Ovary (tissue), 9 donors: ENCODE data around the gene IPO9. TPM values are rescaled to one million over a fixed set of nuclear protein-coding genes. Genes with fewer than 3 reads are reported as not detected.

Source experiments
- DNase-seq, 5 donors: peaks; one replicate each; pipeline ENCODE4 v3.0.0-alpha.2; 2019 to 2020
- H3K27ac ChIP-seq, 2 donors: fragments of 200-600 bp; one replicate each; pipeline versions ENCODE4 v1.5.1 to v1.8.0; 2019 to 2022
- H3K27me3 ChIP-seq: fragments of 200-600 bp; one replicate; pipeline ENCODE4 v1.8.0; 2022
- H3K36me3 ChIP-seq: fragments of 200-600 bp; sonication (generic); one replicate; pipeline ENCODE4 v1.5.1; 2019
- H3K4me1 ChIP-seq: one replicate; pipeline ENCODE4 v1.8.1; 2013; ENCODE audit warnings: mild to moderate bottlenecking, moderate library complexity; ENCODE audit not compliant: insufficient read depth
- H3K4me3 ChIP-seq: fragments of 200-600 bp; sonication (generic); one replicate; pipeline ENCODE4 v1.5.1; 2017
- H3K9me3 ChIP-seq, 2 donors: fragments of 200-600 bp in 1 of 2; sonication (generic) in 1 of 2; one replicate each; pipeline versions ENCODE4 v1.5.1 to v1.8.1; 2013 to 2019; ENCODE audit warnings: mild to moderate bottlenecking in 1 of 2, moderate library complexity in 1 of 2
- EP300 ChIP-seq: sonication (generic); formaldehyde crosslinking; IDR thresholded peaks from one replicate; pipeline ENCODE4 v1.6.1; 2017; ENCODE audit warnings: antibody characterized with exemption
- POLR2A ChIP-seq: fragments of 450-650 bp; IDR thresholded peaks from one replicate; pipeline ENCODE4 v1.6.1; 2017; ENCODE audit warnings: antibody characterized with exemption, mild to moderate bottlenecking, moderate library complexity
- whole genome bisulfite sequencing, 3 donors: extraction: QIAGEN DNeasy Blood & Tissue Kit in 1 of 3; methylation state at CpG; one replicate each; pipeline versions ENCODE4 v1.1.5 to v1.1.7; 2013 to 2017; 5-methylcytosine and 5-hydroxymethylcytosine counted together
- intact Hi-C, 4 donors: fragments of 100-400 bp; cut with DNase I; formaldehyde crosslinking; loops; one replicate each; pipeline versions ENCODE4 v1.11.0 to v1.15.1; 2022 to 2023
- polyA plus RNA-seq, 2 donors: library from polyadenylated mRNA; stranded (reverse); fragments of 200-250 nt in 1 of 2; fragments of 350-450 nt in 1 of 2; fragmentation: Illumina TruSeq in 1 of 2; extraction: RNeasy Lipid Tissue Mini Kit (QIAGEN cat#74804) in 1 of 2; gene quantifications; one replicate each; pipeline ENCODE4 v1.2.3, GENCODE V29; 2013 to 2014
- total RNA-seq, 7 donors: library from RNA; depleted of rRNA in 2 of 7; stranded (reverse); fragments of >200 nt in 2 of 7; fragmentation: NEBNext Ultra II Directional in 3 of 7; extraction: Animal tissue kit (Norgen Biotek cat#: 25700) in 3 of 7; gene quantifications; one replicate each; pipeline versions ENCODE4 v1.1.0 to v1.2.4, GENCODE V29; 2016 to 2023
- TF ChIP-seq, protein P1 (sequence below), 3 donors: fragments of 450-650 bp in 2 of 3; fragments of 200-600 bp in 1 of 3; IDR thresholded peaks; one replicate each; pipeline versions ENCODE4 v1.5.1 to v1.8.0; 2016 to 2022; ENCODE audit warnings: antibody characterized with exemption in 3 of 3, mild to moderate bottlenecking in 1 of 3
- donor health status: DM: no; HTN: no; CAD: no; lungs with moderate emphysema.
- donor health status: DM: no; HTN: no; CAD: no.
- donor health status: Bipolar disorder and iron deficiency.
- donor health status: DM: yes; HTN: yes; CAD: no.
- donor health status: DM: no; HTN: no; CAD: no.
- donor health status: DM: yes; HTN: yes; CAD: no.

IPO9 gene
- total and polyA plus RNA-seq, 9 donors = 12.9 to 43.8 (median 39.4) TPM

DNA sequence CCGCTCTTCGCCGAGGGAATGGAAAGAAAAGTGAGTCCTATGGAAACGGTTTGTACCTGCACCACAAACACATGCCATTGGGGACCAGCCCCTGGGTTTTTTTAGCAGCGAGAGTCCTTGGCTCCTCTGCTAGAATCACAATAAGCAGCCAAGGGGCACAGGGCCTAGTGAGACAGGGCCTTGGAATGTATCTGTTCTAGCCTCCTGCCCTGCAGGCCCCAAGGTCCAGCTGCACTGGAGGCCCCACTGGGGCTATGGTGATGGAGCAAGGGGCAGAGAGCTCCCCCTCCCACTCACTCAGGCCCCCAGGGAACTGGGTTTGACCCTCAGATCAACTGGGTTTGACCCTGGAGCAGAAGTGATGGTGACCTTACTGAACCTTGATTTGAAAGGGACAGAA, 74.2 kb downstream of the IPO9 start:
- H3K9me3 ChIP-seq = no peaks in the 10 kb centered on the region
- no peaks in the 10 kb centered on the region for H3K27me3 ChIP-seq
- DNase-seq = peak in 4 of 5 donors; percentile 60 to 83 (median 72)
- WGBS, 3 donors = 46 to 57% (median 56%) methylated on average over 5 of the region's 5 CpGs
- intact Hi-C loops = no loop called here
- no peaks in the 10 kb centered on the region for H3K36me3 ChIP-seq
- peak overlapping the region; percentile 47 to 94 for H3K27ac ChIP-seq
- peaks cover 50% of the 10 kb centered on the region for H3K4me1 ChIP-seq
- H3K4me3 ChIP-seq = no peak overlapping the region
- TF ChIP-seq, protein P1, sequence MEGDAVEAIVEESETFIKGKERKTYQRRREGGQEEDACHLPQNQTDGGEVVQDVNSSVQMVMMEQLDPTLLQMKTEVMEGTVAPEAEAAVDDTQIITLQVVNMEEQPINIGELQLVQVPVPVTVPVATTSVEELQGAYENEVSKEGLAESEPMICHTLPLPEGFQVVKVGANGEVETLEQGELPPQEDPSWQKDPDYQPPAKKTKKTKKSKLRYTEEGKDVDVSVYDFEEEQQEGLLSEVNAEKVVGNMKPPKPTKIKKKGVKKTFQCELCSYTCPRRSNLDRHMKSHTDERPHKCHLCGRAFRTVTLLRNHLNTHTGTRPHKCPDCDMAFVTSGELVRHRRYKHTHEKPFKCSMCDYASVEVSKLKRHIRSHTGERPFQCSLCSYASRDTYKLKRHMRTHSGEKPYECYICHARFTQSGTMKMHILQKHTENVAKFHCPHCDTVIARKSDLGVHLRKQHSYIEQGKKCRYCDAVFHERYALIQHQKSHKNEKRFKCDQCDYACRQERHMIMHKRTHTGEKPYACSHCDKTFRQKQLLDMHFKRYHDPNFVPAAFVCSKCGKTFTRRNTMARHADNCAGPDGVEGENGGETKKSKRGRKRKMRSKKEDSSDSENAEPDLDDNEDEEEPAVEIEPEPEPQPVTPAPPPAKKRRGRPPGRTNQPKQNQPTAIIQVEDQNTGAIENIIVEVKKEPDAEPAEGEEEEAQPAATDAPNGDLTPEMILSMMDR (IDR thresholded peaks at IDR 0.05) = no peak
- TF ChIP-seq EP300 = no peak
- no peak for TF ChIP-seq POLR2A

DNA sequence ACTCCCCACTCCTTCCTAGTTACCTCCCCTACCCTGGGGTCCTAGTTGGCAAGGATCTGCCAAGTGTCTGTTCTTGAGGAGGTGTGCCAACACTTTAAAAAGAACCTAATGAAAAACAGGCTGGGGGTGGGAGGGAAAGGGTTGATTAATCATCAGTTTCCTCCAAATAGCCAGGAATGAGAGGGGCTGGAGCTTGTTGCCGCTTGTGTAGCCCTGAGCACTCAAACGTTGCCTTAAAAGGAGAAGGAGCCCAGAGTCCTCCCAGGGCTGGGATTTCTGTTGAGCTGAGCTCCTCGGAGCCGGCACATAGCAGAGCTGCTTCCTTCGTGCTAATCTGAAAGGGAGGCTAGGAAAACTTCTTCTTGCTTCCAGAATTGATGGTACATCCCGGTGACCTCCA, 75.6 kb downstream of the IPO9 start:
- Histone ChIP-seq H3K9me3 (no peaks in the 10 kb centered on the region), H3K4me3 (no peak overlapping the region), H3K36me3 (no peaks in the 10 kb centered on the region), H3K27me3 (no peaks in the 10 kb centered on the region), H3K4me1 (peaks cover 52% of the 10 kb centered on the region), H3K27ac (peak overlapping the region; percentile 47 to 94)
- intact Hi-C loops = no loop called here
- peak; percentile 63 to 78 (median 74) for DNase-seq
- TF ChIP-seq, protein P1 (IDR thresholded peaks at IDR 0.05) = no peak
- TF ChIP-seq POLR2A (peak; percentile 18), EP300 (no peak)
- 5 to 8% (median 7%) methylated on average over 6 of the region's 6 CpGs for WGBS, 3 donors

DNA sequence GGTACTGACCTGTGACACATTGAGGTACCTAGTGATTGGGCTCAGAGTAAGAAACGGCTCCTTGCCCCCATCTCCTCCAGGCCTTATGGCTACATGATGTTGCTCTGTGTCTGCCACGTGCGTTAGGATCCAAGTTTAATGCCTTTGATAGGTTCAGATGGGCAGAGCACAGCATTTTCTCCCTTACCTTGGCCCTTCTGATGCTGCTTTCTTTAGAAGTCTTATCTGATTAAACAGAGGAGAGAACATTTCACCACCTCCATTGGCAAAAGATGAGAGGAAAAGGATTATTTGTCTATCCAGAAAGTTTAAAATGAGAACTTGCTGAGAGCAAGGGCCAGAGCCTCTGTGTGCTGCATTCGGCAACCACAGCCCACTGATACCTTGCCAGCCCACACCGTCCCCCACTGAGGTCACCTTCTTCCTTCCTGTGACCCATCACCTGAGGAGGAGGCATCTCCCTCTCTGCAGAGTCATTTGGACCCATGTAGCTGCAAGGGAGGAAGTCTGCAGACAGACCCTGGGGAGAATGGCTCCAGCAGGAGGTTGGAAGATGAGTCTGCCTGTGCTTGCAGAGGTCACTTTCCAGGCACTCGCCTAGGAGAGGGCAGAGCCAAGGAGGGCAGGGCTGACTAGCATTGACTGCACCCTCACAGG, 76.4 kb downstream of the IPO9 start:
- Histone ChIP-seq H3K36me3 (no peaks in the 10 kb centered on the region), H3K27ac (peak overlapping the region; percentile 47 to 94), H3K9me3 (no peaks in the 10 kb centered on the region), H3K4me3 (no peak overlapping the region), H3K27me3 (no peaks in the 10 kb centered on the region), H3K4me1 (peaks cover 49% of the 10 kb centered on the region)
- no peak for TF ChIP-seq POLR2A
- TF ChIP-seq, protein P1 (IDR thresholded peaks at IDR 0.05) = no peak
- DNase-seq = peak in 1 of 5 donors; percentile 15
- intact Hi-C loops = loop anchor here in 1 of 4 donors (5.0 kb wide), 1 partner anchor 37 kb away; no protein-coding TSS in a partner anchor
- WGBS, 3 donors = 36 to 60% (median 49%) methylated on average over 6 of the region's 6 CpGs

DNA sequence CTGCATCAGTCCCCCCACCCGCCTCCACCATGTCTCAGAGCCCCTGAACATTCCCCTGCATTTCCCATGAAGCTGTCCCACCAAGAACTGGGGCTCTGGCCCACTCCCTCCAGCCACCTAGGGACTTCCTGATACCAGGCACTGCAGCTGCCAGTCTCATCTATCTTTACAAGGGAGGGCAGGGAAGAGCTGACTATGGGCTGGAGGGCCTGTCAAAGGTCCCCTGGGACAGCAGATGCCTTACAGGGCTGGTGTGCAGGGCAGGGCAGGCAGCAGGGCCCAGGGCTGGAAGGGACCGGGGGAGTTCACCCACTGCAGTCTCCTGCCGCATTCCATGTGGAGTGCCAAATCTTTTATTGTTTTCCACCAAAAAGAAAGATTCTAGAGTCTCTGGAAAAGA, 77.4 kb downstream of the IPO9 start:
- Histone ChIP-seq H3K27me3 (no peaks in the 10 kb centered on the region), H3K27ac (peak overlapping the region; percentile 50 to 94), H3K9me3 (no peaks in the 10 kb centered on the region), H3K36me3 (no peaks in the 10 kb centered on the region), H3K4me1 (peaks cover 43% of the 10 kb centered on the region), H3K4me3 (no peak overlapping the region)
- TF ChIP-seq POLR2A (no peak), EP300 (no peak)
- TF ChIP-seq, protein P1 (IDR thresholded peaks at IDR 0.05) = no peak
- peak in 1 of 5 donors; percentile 17 for DNase-seq
- intact Hi-C loops = loop anchor here in 1 of 4 donors (5.0 kb wide), 1 partner anchor 36 kb away; no protein-coding TSS in a partner anchor
- 45 to 56% (median 49%) methylated on average over 3 of the region's 3 CpGs for WGBS, 3 donors
